ENCODE measurements around the gene PHYKPL.

DNA sequence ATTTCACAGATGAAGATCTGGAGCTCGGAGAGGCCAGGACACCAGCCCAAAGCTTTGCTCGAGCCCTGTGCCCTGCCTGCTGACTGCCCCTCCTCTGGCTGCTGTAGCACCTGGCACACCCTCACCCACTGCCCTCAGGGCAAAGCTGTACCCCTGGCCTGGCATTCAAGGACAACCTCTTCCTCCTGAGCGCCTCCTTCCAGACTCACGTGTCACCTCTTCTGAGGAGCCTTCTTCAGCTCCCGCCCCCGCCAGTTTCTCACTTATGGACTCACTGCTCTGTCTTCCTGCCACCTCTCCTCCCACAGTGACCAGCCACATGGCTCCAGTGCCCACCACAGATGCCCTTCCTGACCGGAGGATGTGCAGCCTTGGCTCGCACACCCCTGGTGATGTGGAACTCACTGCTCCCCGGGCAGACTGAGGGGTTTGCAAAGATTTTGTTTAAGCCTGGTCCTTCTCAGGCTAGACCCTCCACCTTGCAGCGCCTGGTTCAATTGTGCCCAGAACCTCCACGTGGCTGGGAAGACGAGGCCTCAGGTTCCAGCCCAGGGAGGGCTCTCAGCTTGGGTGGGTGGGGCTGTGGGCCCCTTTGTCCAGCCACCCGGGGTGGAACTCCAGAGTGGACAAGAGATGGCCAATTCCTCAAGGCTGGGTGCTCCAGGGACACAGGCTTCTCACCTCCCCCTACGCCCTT, 46.6 kb upstream of the PHYKPL start:
- no peak for TF ChIP-seq CTCF (optimal IDR thresholded peaks at IDR 0.05 in 1 of 3, IDR thresholded peaks at IDR 0.05 in 1 of 3, conservative IDR thresholded peaks at IDR 0.05 in 1 of 3; ENCODE audit: extremely low read depth in 1 of 3, insufficient read depth in 2 of 3, low read length in 3 of 3)
- TF ChIP-seq EZH2 (IDR thresholded peaks at IDR 0.05; ENCODE audit: low read length), result no peak
